Activated T-cell treated with anti-CD3 and anti-CD28 coated beads, Interleukin-2, amount 50 U/mL, for 24 hours (primary cell): ENCODE results near the gene ZNF524.

Source experiments
- DNase-seq: peaks from one replicate; pipeline ENCODE4 v3.0.0-alpha.2; 2020
- H3K27ac Mint-ChIP-seq: 2 replicates; pipeline ENCODE4 v1.8.0; 2020; ENCODE audit warnings: mild to moderate bottlenecking, mixed read lengths
- H3K27me3 Mint-ChIP-seq: 2 replicates; pipeline ENCODE4 v1.8.0; 2020; ENCODE audit warnings: mixed read lengths
- H3K36me3 Mint-ChIP-seq: 2 replicates; pipeline ENCODE4 v1.8.0; 2020; ENCODE audit warnings: low read depth, mixed read lengths
- H3K4me1 Mint-ChIP-seq: 2 replicates; pipeline ENCODE4 v1.8.0; 2020; ENCODE audit warnings: low read depth, mixed read lengths
- H3K4me3 Mint-ChIP-seq: 2 replicates; pipeline ENCODE4 v1.8.0; 2020; ENCODE audit warnings: mild to moderate bottlenecking, moderate library complexity, mixed read lengths
- H3K9me3 Mint-ChIP-seq: 2 replicates; pipeline ENCODE4 v1.8.0; 2020; ENCODE audit warnings: mixed read lengths

The ZNF524 gene

DNA sequence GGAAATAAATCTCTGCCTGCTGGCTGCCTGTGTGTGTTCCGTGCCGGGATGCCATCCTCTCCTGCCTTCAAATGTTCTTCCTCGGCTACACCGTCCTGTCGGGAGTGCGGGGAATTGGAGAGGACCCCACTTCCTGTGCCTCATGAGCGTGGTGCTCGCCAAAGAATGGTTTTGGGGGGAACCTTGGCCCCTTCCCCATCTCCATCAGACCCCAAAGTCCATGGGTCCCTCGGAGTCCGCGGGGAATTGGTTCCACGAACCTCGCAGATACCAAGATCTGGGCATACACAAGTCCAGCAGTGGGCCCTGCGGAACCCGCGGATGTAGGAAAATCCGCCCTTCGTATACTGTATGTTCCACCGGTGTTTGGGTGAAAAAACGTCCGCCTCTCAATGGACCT is 3.0 kb downstream of the ZNF524 start:
- no peak for DNase-seq
- H3K4me3 Mint-ChIP-seq: no peak overlapping the region
- peak overlapping the region; percentile 55 for H3K27ac Mint-ChIP-seq
- H3K9me3 Mint-ChIP-seq: peaks cover 4% of the 10 kb centered on the region
- H3K27me3 Mint-ChIP-seq: no peaks in the 10 kb centered on the region
- H3K4me1 Mint-ChIP-seq: peaks cover 55% of the 10 kb centered on the region
- peaks cover 42% of the 10 kb centered on the region for H3K36me3 Mint-ChIP-seq

DNA sequence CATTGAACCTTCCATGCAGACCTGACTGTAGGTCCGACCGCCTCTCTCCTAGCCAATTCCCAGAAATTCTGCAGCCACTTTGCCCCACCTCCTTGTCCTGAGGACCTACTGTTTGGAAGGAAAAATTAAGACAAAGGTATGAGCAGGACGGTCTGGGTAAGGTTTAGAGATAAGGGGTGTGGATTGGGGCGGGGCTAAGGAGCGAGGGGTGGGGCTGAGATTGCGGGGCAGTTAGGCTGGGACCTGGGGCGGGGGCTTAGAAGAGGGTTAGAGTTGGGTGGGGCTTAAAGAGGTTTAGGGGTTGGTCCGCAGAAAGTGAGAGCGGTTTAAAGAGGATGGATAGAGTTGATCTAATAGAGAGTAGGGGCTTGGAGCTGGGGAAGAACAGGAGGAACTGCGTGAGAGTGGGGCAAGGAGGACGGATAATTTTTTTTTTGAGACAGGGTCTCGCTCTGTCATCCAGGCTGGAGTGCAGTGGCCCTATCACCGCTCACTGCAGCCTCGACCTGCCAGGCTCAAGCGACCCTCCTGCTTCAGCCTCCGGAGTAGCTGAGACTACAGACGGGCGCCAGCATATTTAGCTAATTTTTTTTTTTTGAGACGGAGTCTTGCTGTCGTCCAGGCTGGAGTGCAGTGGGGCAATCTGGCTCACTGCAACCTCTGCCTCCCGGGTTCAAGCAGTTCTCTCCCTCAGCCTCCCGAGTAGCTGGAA is 3.6 kb downstream of the ZNF524 start:
- Mint-ChIP-seq H3K9me3 (peaks cover 2% of the 10 kb centered on the region), H3K4me3 (peak overlapping the region; percentile 76), H3K27me3 (no peaks in the 10 kb centered on the region), H3K27ac (peak overlapping the region; percentile 55), H3K4me1 (peaks cover 53% of the 10 kb centered on the region), H3K36me3 (peaks cover 40% of the 10 kb centered on the region)
- no peak for DNase-seq

DNA sequence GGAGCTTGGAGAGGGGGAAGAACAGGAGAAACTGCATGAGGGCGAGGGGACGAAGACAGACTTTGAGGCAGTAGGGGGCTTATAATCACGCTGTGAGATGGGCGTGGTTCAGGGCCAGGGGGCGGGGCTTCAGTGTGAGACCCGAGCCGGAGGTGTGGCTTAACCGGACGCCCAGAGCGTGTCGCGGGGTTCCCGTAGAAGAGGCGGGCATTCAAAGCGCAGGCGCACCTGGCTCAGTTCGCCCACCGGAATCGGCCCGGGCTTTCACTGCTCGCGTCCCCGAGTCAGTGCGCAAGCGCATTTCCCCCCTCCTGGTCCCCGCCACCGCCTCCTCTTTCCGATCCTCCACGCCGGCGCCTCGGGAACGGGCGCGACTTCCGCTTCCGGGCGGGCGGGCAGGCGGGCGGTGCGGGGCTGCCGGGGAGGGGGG is 5.1 kb downstream of the ZNF524 start:
- H3K36me3 Mint-ChIP-seq: peaks cover 50% of the 10 kb centered on the region
- no peaks in the 10 kb centered on the region for H3K9me3 Mint-ChIP-seq
- peak overlapping the region; percentile 76 for H3K4me3 Mint-ChIP-seq
- peak; percentile 98 for DNase-seq
- no peaks in the 10 kb centered on the region for H3K27me3 Mint-ChIP-seq
- H3K4me1 Mint-ChIP-seq: peaks cover 61% of the 10 kb centered on the region
- H3K27ac Mint-ChIP-seq: peak overlapping the region; percentile 95

GRCh38 chr19:55605637-55606470 is 5.8 kb downstream of the ZNF524 start, which contains the start of gene ZNF865:
TSS of gene ZNF865 (plus strand) at chr19:55605647. CDS start at chr19:55613619, 7,972 bp downstream.
- Mint-ChIP-seq H3K4me1 (peaks cover 65% of the 10 kb centered on the region), H3K27me3 (no peaks in the 10 kb centered on the region), H3K4me3 (peak within 1 kb of the TSS; percentile 88), H3K27ac (peak within 1 kb of the TSS; percentile 97), H3K36me3 (peaks cover 56% of the 10 kb centered on the region), H3K9me3 (no peaks in the 10 kb centered on the region)
- DNase-seq: peak; percentile 78

DNA sequence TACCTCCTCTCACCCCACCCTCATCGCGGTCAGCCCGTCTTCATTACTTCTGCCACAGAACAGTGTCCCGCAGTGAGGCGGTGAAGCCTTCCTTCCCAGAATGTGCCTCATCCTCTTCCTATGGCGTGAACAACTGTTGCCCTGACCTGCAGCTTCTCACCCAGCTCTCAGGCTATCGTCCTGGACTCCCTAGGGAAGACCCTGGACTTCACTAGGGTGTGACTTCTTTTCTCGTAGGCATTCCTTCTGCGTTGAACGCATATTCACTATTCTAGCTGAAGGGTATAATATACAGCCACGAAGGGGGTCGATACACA is 6.3 kb downstream of the ZNF524 start:
- Mint-ChIP-seq H3K9me3 (no peaks in the 10 kb centered on the region), H3K27ac (peak overlapping the region; percentile 97), H3K4me3 (peak overlapping the region; percentile 88), H3K36me3 (peaks cover 60% of the 10 kb centered on the region), H3K4me1 (peaks cover 65% of the 10 kb centered on the region), H3K27me3 (no peaks in the 10 kb centered on the region)
- no peak for DNase-seq

DNA sequence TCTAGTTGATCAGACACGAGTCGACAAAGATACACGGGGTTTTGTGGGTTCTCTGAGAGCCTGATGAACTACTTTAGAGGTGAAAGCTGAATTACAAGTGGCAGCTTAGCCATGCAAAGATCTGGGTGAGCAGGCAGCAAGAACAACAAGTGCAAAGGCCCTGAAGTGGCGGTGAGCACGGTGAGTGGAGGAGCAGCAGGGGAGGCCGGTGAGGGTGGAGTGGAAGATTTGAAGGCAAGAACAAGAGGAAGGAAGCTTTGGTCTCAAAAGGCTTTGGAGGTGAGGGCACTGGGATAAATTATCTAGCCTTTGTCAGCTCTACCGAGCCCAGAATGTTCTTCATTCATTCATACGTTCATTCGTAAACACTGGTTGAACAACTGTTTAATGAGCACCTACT is 6.7 kb downstream of the ZNF524 start:
- Mint-ChIP-seq H3K4me3 (peak overlapping the region; percentile 88), H3K27ac (peak overlapping the region; percentile 97), H3K27me3 (no peaks in the 10 kb centered on the region), H3K36me3 (peaks cover 61% of the 10 kb centered on the region), H3K4me1 (peaks cover 65% of the 10 kb centered on the region), H3K9me3 (no peaks in the 10 kb centered on the region)
- no peak for DNase-seq

GRCh38 chr19:55609326-55609725 is 9.2 kb downstream of the ZNF524 start:
- H3K4me3 Mint-ChIP-seq: no peak overlapping the region
- H3K36me3 Mint-ChIP-seq: peaks cover 69% of the 10 kb centered on the region
- H3K4me1 Mint-ChIP-seq: peaks cover 62% of the 10 kb centered on the region
- H3K27ac Mint-ChIP-seq: peak overlapping the region; percentile 6
- no peaks in the 10 kb centered on the region for H3K9me3 Mint-ChIP-seq
- no peak for DNase-seq
- no peaks in the 10 kb centered on the region for H3K27me3 Mint-ChIP-seq

GRCh38 chr19:55611300-55611982 is 11.4 kb downstream of the ZNF524 start:
- H3K36me3 Mint-ChIP-seq: peaks cover 73% of the 10 kb centered on the region
- DNase-seq: no peak
- H3K27me3 Mint-ChIP-seq: no peaks in the 10 kb centered on the region
- peak overlapping the region; percentile 67 for H3K27ac Mint-ChIP-seq
- no peak overlapping the region for H3K4me3 Mint-ChIP-seq
- H3K4me1 Mint-ChIP-seq: peaks cover 51% of the 10 kb centered on the region
- no peaks in the 10 kb centered on the region for H3K9me3 Mint-ChIP-seq

- H3K36me3 Mint-ChIP-seq: peaks cover 72% of the 10 kb centered on the region
- peaks cover 45% of the 10 kb centered on the region for H3K4me1 Mint-ChIP-seq
- no peaks in the 10 kb centered on the region for H3K9me3 Mint-ChIP-seq
- peak overlapping the region; percentile 67 for H3K27ac Mint-ChIP-seq
- no peak overlapping the region for H3K4me3 Mint-ChIP-seq
- H3K27me3 Mint-ChIP-seq: no peaks in the 10 kb centered on the region
- no peak for DNase-seq
These were observed 12.0 kb downstream of the ZNF524 start for GRCh38 chr19:55611983-55612645.

- DNase-seq: no peak
- Mint-ChIP-seq H3K36me3 (peaks cover 72% of the 10 kb centered on the region), H3K27ac (no peak overlapping the region), H3K4me3 (no peak overlapping the region), H3K9me3 (no peaks in the 10 kb centered on the region), H3K27me3 (no peaks in the 10 kb centered on the region), H3K4me1 (peaks cover 35% of the 10 kb centered on the region)
These were observed 13.3 kb downstream of the ZNF524 start for GRCh38 chr19:55613396-55613795.

- Mint-ChIP-seq H3K27me3 (no peaks in the 10 kb centered on the region), H3K9me3 (no peaks in the 10 kb centered on the region), H3K36me3 (peaks cover 65% of the 10 kb centered on the region), H3K4me3 (no peak overlapping the region), H3K4me1 (peaks cover 30% of the 10 kb centered on the region), H3K27ac (no peak overlapping the region)
- DNase-seq: no peak
These were observed 14.0 kb downstream of the ZNF524 start for GRCh38 chr19:55613930-55614710.

DNA sequence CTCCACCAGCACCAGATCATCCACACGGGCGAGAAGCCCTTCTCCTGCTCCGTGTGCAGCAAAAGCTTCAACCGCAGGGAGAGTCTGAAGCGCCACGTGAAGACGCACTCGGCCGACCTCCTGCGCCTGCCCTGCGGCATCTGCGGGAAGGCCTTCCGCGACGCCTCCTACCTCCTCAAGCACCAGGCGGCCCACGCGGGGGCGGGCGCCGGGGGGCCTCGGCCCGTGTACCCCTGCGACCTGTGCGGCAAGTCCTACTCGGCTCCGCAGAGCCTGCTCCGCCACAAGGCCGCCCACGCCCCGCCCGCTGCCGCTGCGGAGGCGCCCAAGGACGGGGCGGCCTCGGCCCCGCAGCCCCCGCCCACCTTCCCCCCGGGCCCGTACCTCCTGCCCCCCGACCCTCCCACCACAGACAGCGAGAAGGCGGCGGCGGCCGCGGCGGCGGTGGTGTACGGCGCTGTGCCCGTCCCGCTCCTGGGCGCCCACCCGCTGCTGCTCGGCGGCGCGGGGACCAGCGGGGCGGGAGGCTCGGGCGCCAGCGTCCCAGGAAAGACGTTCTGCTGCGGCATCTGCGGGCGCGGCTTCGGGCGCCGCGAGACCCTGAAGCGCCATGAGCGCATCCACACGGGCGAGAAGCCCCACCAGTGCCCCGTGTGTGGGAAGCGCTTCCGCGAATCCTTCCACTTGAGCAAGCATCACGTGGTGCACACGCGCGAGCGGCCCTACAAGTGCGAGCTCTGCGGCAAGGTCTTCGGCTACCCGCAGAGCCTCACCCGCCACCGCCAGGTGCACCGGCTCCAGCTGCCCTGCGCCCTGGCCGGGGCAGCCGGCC is 14.8 kb downstream of the ZNF524 start:
- Mint-ChIP-seq H3K36me3 (peaks cover 64% of the 10 kb centered on the region), H3K27me3 (no peaks in the 10 kb centered on the region), H3K4me3 (no peak overlapping the region), H3K9me3 (no peaks in the 10 kb centered on the region), H3K4me1 (peaks cover 30% of the 10 kb centered on the region), H3K27ac (no peak overlapping the region)
- DNase-seq: no peak
